OCI-LY1 (cell line): ENCODE data around the gene ACKR2.

Experiments used
- CTCF ChIP-seq: fragments of 200-600 bp; sonication (generic), shearing (Covaris generic); IDR thresholded peaks from 2 replicates; pipeline ENCODE4 v1.5.1; 2017; ENCODE audit warnings: mild to moderate bottlenecking, antibody characterized with exemption, low read length, moderate library complexity, mixed read lengths
- EZH2 ChIP-seq: fragments of 200-600 bp; sonication (generic), shearing (Covaris generic); IDR thresholded peaks from 2 replicates; pipeline ENCODE4 v1.8.0; 2017; ENCODE audit warnings: borderline replicate concordance, mixed run types, mild to moderate bottlenecking, antibody characterized with exemption, low read length, moderate library complexity, mixed read lengths

- TF ChIP-seq EZH2 (no peak), CTCF (no peak)
These were observed 45.1 kb upstream of the ACKR2 start for GRCh38 chr3:42764115-42764514.
